ENCODE data around the gene EPHA3. TPM values are rescaled to one million over a fixed set of nuclear protein-coding genes. Genes with fewer than 3 reads are reported as not detected.

The EPHA3 gene
- total and polyA plus RNA-seq, 2 of the 4 experiments (the other 2 are of a cell fraction): 0.10 to 0.18 TPM

DNA sequence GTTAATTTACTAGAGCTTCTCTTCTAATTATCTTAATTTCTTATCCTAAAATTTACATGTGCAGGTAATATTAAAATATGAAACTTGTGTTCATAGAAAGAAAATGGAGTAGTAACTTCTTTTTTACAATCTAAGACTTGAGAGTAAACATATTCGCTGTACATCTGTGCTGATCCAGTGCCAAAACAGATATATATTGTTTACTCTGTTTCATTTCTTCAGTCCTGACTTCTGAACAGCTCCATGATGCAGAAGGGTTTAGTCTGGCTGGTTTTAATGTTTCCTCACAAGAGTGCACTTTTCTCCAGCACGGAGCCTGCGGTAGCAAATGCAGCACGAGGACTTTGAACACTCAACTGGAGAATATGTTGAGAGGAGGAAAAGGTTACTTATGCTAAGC, 306.8 kb downstream of the EPHA3 start:
- H2AK5ac ChIP-seq (ENCODE audit: low read depth, low read length): no peak overlapping the region
- POLR2A ChIA-PET (ENCODE audit: unreplicated experiment): no interaction called here
- no TSS peak for BruUV-seq (replicated peaks)
- in situ Hi-C loops (cut with MboI; ENCODE audit: low sequenced_read_pairs): no loop called here
- H2AK9ac ChIP-seq (replicated peaks; ENCODE audit: low read depth, low read length, poor library complexity): no peak overlapping the region
- no peak overlapping the region for H2BK20ac ChIP-seq (ENCODE audit: low read depth, low read length)
- H2BK15ac ChIP-seq (ENCODE audit: low read depth, low read length): no peak overlapping the region
- no peak overlapping the region for H2AFZ ChIP-seq (replicated peaks; ENCODE audit: low read length, poor library complexity)
- ATAC-seq (ENCODE audit: low read depth): no peak
- no peaks in the 10 kb centered on the region for H3K9me1 ChIP-seq (ENCODE audit: insufficient read depth, low read length)
- H3K4me3 ChIP-seq (ENCODE audit: insufficient read depth, low read depth, low read length): no peak overlapping the region
- no peak overlapping the region for H3K18ac ChIP-seq (ENCODE audit: low read depth, low read length)
- WGBS, 2 experiments (ENCODE audit: extremely low coverage in 2 of 2, insufficient read length in 1 of 2): no CpG with 5 or more reads among the region's 4 CpGs
- DNase-seq: no peak
- no peak overlapping the region for H3K4me2 ChIP-seq (ENCODE audit: low read depth, low read length)
- TF ChIP-seq, protein P1, sequence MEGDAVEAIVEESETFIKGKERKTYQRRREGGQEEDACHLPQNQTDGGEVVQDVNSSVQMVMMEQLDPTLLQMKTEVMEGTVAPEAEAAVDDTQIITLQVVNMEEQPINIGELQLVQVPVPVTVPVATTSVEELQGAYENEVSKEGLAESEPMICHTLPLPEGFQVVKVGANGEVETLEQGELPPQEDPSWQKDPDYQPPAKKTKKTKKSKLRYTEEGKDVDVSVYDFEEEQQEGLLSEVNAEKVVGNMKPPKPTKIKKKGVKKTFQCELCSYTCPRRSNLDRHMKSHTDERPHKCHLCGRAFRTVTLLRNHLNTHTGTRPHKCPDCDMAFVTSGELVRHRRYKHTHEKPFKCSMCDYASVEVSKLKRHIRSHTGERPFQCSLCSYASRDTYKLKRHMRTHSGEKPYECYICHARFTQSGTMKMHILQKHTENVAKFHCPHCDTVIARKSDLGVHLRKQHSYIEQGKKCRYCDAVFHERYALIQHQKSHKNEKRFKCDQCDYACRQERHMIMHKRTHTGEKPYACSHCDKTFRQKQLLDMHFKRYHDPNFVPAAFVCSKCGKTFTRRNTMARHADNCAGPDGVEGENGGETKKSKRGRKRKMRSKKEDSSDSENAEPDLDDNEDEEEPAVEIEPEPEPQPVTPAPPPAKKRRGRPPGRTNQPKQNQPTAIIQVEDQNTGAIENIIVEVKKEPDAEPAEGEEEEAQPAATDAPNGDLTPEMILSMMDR (conservative IDR thresholded peaks at IDR 0.05; ENCODE audit: low read depth, low read length): no peak
- TF ChIP-seq, protein P2, sequence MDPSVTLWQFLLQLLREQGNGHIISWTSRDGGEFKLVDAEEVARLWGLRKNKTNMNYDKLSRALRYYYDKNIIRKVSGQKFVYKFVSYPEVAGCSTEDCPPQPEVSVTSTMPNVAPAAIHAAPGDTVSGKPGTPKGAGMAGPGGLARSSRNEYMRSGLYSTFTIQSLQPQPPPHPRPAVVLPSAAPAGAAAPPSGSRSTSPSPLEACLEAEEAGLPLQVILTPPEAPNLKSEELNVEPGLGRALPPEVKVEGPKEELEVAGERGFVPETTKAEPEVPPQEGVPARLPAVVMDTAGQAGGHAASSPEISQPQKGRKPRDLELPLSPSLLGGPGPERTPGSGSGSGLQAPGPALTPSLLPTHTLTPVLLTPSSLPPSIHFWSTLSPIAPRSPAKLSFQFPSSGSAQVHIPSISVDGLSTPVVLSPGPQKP (IDR thresholded peaks at IDR 0.05; ENCODE audit: borderline replicate concordance, low read depth, low read length): no peak
- no peak for TF ChIP-seq POLR2A (IDR thresholded peaks at IDR 0.05; ENCODE audit: low read depth, low read length)
- TF ChIP-seq CEBPB (IDR thresholded peaks at IDR 0.05; ENCODE audit: low read depth, low read length): no peak
- no peak for TF ChIP-seq NFE2L2 (IDR thresholded peaks at IDR 0.05; ENCODE audit: low read depth, low read length)
- no peak for TF ChIP-seq FOS (IDR thresholded peaks at IDR 0.05; ENCODE audit: low read depth, low read length)
- TF ChIP-seq MXI1 (IDR thresholded peaks at IDR 0.05; ENCODE audit: borderline replicate concordance, low read depth, low read length): no peak
- TF ChIP-seq CHD1 (IDR thresholded peaks at IDR 0.05; ENCODE audit: low read depth, low read length): no peak
- TF ChIP-seq RAD21 (IDR thresholded peaks at IDR 0.05; ENCODE audit: low read length): no peak
- TF ChIP-seq MAZ (IDR thresholded peaks at IDR 0.05; ENCODE audit: borderline replicate concordance, low read depth, low read length): no peak
- TF ChIP-seq MAFK (IDR thresholded peaks at IDR 0.05; ENCODE audit: low read depth, low read length): no peak
- no peak for TF ChIP-seq SMC3 (IDR thresholded peaks at IDR 0.05; ENCODE audit: low read depth, low read length)
- TF ChIP-seq RFX5 (IDR thresholded peaks at IDR 0.05; ENCODE audit: low read depth, low read length): no peak
- TF ChIP-seq, protein P3, sequence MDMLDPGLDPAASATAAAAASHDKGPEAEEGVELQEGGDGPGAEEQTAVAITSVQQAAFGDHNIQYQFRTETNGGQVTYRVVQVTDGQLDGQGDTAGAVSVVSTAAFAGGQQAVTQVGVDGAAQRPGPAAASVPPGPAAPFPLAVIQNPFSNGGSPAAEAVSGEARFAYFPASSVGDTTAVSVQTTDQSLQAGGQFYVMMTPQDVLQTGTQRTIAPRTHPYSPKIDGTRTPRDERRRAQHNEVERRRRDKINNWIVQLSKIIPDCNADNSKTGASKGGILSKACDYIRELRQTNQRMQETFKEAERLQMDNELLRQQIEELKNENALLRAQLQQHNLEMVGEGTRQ (IDR thresholded peaks at IDR 0.05; ENCODE audit: low read depth, low read length): no peak
- TF ChIP-seq BHLHE40 (IDR thresholded peaks at IDR 0.05; ENCODE audit: low read depth, low read length): no peak
- no peak for TF ChIP-seq RCOR1 (IDR thresholded peaks at IDR 0.05; ENCODE audit: insufficient replicate concordance, low read length)
- no peaks in the 10 kb centered on the region for H3K27me3 ChIP-seq (ENCODE audit: control insufficient read depth, insufficient read depth, low read length)
- H3K79me1 ChIP-seq (ENCODE audit: low read depth in 1 of 2, low read length in 2 of 2): no peaks in the 10 kb centered on the region
- no peaks in the 10 kb centered on the region for H3K4me1 ChIP-seq (ENCODE audit: control insufficient read depth, insufficient read depth, low read length)
- no peak overlapping the region for H3K56ac ChIP-seq (ENCODE audit: extremely low read depth, insufficient read depth, low read length)
- H4K91ac ChIP-seq (ENCODE audit: insufficient read depth, low read depth, low read length): no peak overlapping the region
- no peak overlapping the region for H3K14ac ChIP-seq (replicated peaks; ENCODE audit: low read depth, low read length)
- H4K8ac ChIP-seq (ENCODE audit: low read depth in 2 of 2, low read length in 2 of 2): no peak overlapping the region
- no peak overlapping the region for H4K5ac ChIP-seq (ENCODE audit: low read depth, low read length)
- H2BK5ac ChIP-seq (ENCODE audit: low read depth, low read length, poor library complexity, severe bottlenecking): no peak overlapping the region
- intact Hi-C loops (cut with micrococcal nuclease): no loop called here
- CTCF ChIA-PET: interaction anchor here (1.3 kb wide), 1 partner anchor 21 kb away, joined by 3 read pairs; no protein-coding TSS in a partner anchor
- no peak overlapping the region for H3K23ac ChIP-seq (ENCODE audit: low read depth, low read length)
- no peak overlapping the region for H2BK120ac ChIP-seq (ENCODE audit: low read depth, low read length)
- dilution Hi-C loops (cut with HindIII; ENCODE audit: low sequenced_read_pairs, unreplicated experiment): no loop called here
- H4K20me1 ChIP-seq (ENCODE audit: insufficient read depth, low read length): no peaks in the 10 kb centered on the region
- H3K9me3 ChIP-seq (ENCODE audit: control insufficient read depth, insufficient read depth, low read length): no peaks in the 10 kb centered on the region
- H3K27ac ChIP-seq (ENCODE audit: insufficient read depth, low read length): no peak overlapping the region
- H3K4ac ChIP-seq (ENCODE audit: low read depth, low read length): no peak overlapping the region
- no peaks in the 10 kb centered on the region for H3K36me3 ChIP-seq (ENCODE audit: control insufficient read depth, insufficient read depth, low read length)
- no peak overlapping the region for H3K9ac ChIP-seq (ENCODE audit: low read depth, low read length)
